ENCODE results near the gene GMDS. TPM values are rescaled to one million over a fixed set of nuclear protein-coding genes. Genes with fewer than 3 reads are reported as not detected.

The GMDS gene
- total and polyA plus RNA-seq, 2 experiments from 2014 or later, result 3.0 to 12.6 TPM

DNA sequence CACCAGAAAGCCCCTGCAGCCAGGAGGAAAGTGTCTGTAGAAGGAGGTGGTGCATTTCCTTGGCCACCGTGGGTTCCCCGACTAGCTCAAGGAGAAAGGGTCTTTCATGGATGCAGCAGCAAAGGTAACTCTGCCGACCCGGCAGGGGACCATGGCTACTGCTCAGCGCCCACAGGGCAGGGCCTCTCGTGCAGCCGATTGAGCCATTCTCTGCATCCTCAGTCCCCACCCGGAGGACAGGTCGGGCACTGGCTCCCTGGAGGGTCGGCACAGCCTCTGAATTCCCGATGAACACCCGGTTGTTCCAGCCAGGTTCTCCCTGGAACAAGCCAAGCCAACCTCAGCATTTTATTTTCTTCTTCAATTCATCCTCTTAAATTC, 659.7 kb downstream of the GMDS start:
- H2AFZ ChIP-seq, result no peak overlapping the region
- H3K4me2 ChIP-seq (ENCODE audit: unreplicated experiment), result no peak overlapping the region
- H3F3A ChIP-seq (ENCODE audit: insufficient read depth), result no peaks in the 10 kb centered on the region
- H3K27me3 ChIP-seq (replicated peaks; ENCODE audit: insufficient read depth), result peaks cover 40% of the 10 kb centered on the region
- H4K20me1 ChIP-seq (ENCODE audit: insufficient read depth), result no peaks in the 10 kb centered on the region
- H3K9me3 ChIP-seq (ENCODE audit: low read depth), result no peaks in the 10 kb centered on the region
- no peak for TF ChIP-seq EZH2phosphoT487 (IDR thresholded peaks at IDR 0.05; ENCODE audit: insufficient read depth, low read depth)
- no peak for TF ChIP-seq EZH2 (IDR thresholded peaks at IDR 0.05; ENCODE audit: insufficient read depth, poor library complexity, severe bottlenecking)
- 62 to 66% methylated on average over 11 to 12 of the region's 12 CpGs for WGBS, 2 experiments (ENCODE audit: low coverage in 1 of 2, low lambda C conversion rate in 2 of 2, missing lambda C conversion rate in 2 of 2)
- no peaks in the 10 kb centered on the region for H3K9me2 ChIP-seq (ENCODE audit: insufficient read depth)
- no peaks in the 10 kb centered on the region for H3K4me1 ChIP-seq (ENCODE audit: insufficient read depth)
- in situ Hi-C loops (cut with MboI), result loop anchor here (25.0 kb wide), 1 partner anchor 1052 kb away; no protein-coding TSS in a partner anchor
- H3K36me3 ChIP-seq (ENCODE audit: low read depth), result no peaks in the 10 kb centered on the region
- DNase-seq, result no peak
- no peaks in the 10 kb centered on the region for H3K79me2 ChIP-seq (ENCODE audit: insufficient read depth)
- H3K9ac ChIP-seq, result no peak overlapping the region
- H3K27ac ChIP-seq, result no peak overlapping the region
- no peak overlapping the region for H3K4me3 ChIP-seq

- Histone ChIP-seq H3F3A (ENCODE audit: insufficient read depth) (no peaks in the 10 kb centered on the region), H3K27ac (no peak overlapping the region), H4K20me1 (ENCODE audit: insufficient read depth) (no peaks in the 10 kb centered on the region), H3K9me3 (ENCODE audit: low read depth) (no peaks in the 10 kb centered on the region), H3K4me3 (no peak overlapping the region), H3K27me3 (replicated peaks; ENCODE audit: insufficient read depth) (peaks cover 38% of the 10 kb centered on the region), H2AFZ (no peak overlapping the region), H3K36me3 (ENCODE audit: low read depth) (no peaks in the 10 kb centered on the region), H3K9me2 (ENCODE audit: insufficient read depth) (no peaks in the 10 kb centered on the region), H3K4me2 (ENCODE audit: unreplicated experiment) (no peak overlapping the region), H3K9ac (no peak overlapping the region), H3K79me2 (ENCODE audit: insufficient read depth) (no peaks in the 10 kb centered on the region), H3K4me1 (ENCODE audit: insufficient read depth) (no peaks in the 10 kb centered on the region)
- no peak for TF ChIP-seq EZH2phosphoT487 (IDR thresholded peaks at IDR 0.05; ENCODE audit: insufficient read depth, low read depth)
- no peak for TF ChIP-seq EZH2 (IDR thresholded peaks at IDR 0.05; ENCODE audit: insufficient read depth, poor library complexity, severe bottlenecking)
- DNase-seq, result no peak
- 61 to 63% methylated on average over 14 of the region's 14 CpGs for WGBS, 2 experiments (ENCODE audit: low coverage in 1 of 2, low lambda C conversion rate in 2 of 2, missing lambda C conversion rate in 2 of 2)
- in situ Hi-C loops (cut with MboI), result loop anchor here (25.0 kb wide), 1 partner anchor 1052 kb away; no protein-coding TSS in a partner anchor
These were observed 660.3 kb downstream of the GMDS start for GRCh38 chr6:1584996-1585668.

GRCh38 chr6:1584146-1584545, 661.3 kb downstream of the GMDS start:
- Histone ChIP-seq H3K9me2 (ENCODE audit: insufficient read depth) (no peaks in the 10 kb centered on the region), H3K36me3 (ENCODE audit: low read depth) (no peaks in the 10 kb centered on the region), H2AFZ (no peak overlapping the region), H3K27me3 (replicated peaks; ENCODE audit: insufficient read depth) (peaks cover 31% of the 10 kb centered on the region), H3K4me1 (ENCODE audit: insufficient read depth) (no peaks in the 10 kb centered on the region), H3K4me3 (no peak overlapping the region), H4K20me1 (ENCODE audit: insufficient read depth) (no peaks in the 10 kb centered on the region), H3K27ac (no peak overlapping the region), H3F3A (ENCODE audit: insufficient read depth) (no peaks in the 10 kb centered on the region), H3K79me2 (ENCODE audit: insufficient read depth) (no peaks in the 10 kb centered on the region), H3K9ac (no peak overlapping the region), H3K9me3 (ENCODE audit: low read depth) (no peaks in the 10 kb centered on the region), H3K4me2 (ENCODE audit: unreplicated experiment) (no peak overlapping the region)
- in situ Hi-C loops (cut with MboI), result loop anchor here (25.0 kb wide), 1 partner anchor 1053 kb away; no protein-coding TSS in a partner anchor
- TF ChIP-seq EZH2 (IDR thresholded peaks at IDR 0.05; ENCODE audit: insufficient read depth, poor library complexity, severe bottlenecking), result no peak
- no peak for DNase-seq
- 60 to 68% methylated on average over 5 of the region's 5 CpGs for WGBS, 2 experiments (ENCODE audit: low coverage in 1 of 2, low lambda C conversion rate in 2 of 2, missing lambda C conversion rate in 2 of 2)

- H3K4me3 ChIP-seq, result no peak overlapping the region
- no peak for DNase-seq
- WGBS, 2 experiments (ENCODE audit: low coverage in 1 of 2, low lambda C conversion rate in 2 of 2, missing lambda C conversion rate in 2 of 2), result 73 to 78% methylated on average over 31 of the region's 31 CpGs
- TF ChIP-seq EZH2 (IDR thresholded peaks at IDR 0.05; ENCODE audit: insufficient read depth, poor library complexity, severe bottlenecking) (no peak), EZH2phosphoT487 (IDR thresholded peaks at IDR 0.05; ENCODE audit: insufficient read depth, low read depth) (no peak)
- H3K4me2 ChIP-seq (ENCODE audit: unreplicated experiment), result no peak overlapping the region
- H3K27me3 ChIP-seq (replicated peaks; ENCODE audit: insufficient read depth), result peaks cover 29% of the 10 kb centered on the region
- no peaks in the 10 kb centered on the region for H3K4me1 ChIP-seq (ENCODE audit: insufficient read depth)
- no peak overlapping the region for H2AFZ ChIP-seq
- no peaks in the 10 kb centered on the region for H3F3A ChIP-seq (ENCODE audit: insufficient read depth)
- H3K9ac ChIP-seq, result no peak overlapping the region
- no peaks in the 10 kb centered on the region for H3K9me3 ChIP-seq (ENCODE audit: low read depth)
- no peaks in the 10 kb centered on the region for H4K20me1 ChIP-seq (ENCODE audit: insufficient read depth)
- H3K9me2 ChIP-seq (ENCODE audit: insufficient read depth), result no peaks in the 10 kb centered on the region
- no peaks in the 10 kb centered on the region for H3K79me2 ChIP-seq (ENCODE audit: insufficient read depth)
- H3K27ac ChIP-seq, result no peak overlapping the region
- in situ Hi-C loops (cut with MboI), result loop anchor here (25.0 kb wide), 1 partner anchor 1056 kb away; no protein-coding TSS in a partner anchor
- H3K36me3 ChIP-seq (ENCODE audit: low read depth), result no peaks in the 10 kb centered on the region
These were observed 664.0 kb downstream of the GMDS start for GRCh38 chr6:1581120-1581991.
